Ramos (cell line): ENCODE data around the gene EMID1.
"Not testable (repeated sequence)": the region's sequence is repeated elsewhere in the genome, so short reads cannot be mapped to it uniquely, and the experiment has no call there.

Experiments
- in situ Hi-C: fragments of 300-500 bp; cut with MboI; formaldehyde crosslinking; loops from one replicate; pipeline ENCODE4 v1.14.3; 2022; ENCODE audit warnings: low sequenced_read_pairs; ENCODE audit not compliant: unreplicated experiment

The EMID1 gene

DNA sequence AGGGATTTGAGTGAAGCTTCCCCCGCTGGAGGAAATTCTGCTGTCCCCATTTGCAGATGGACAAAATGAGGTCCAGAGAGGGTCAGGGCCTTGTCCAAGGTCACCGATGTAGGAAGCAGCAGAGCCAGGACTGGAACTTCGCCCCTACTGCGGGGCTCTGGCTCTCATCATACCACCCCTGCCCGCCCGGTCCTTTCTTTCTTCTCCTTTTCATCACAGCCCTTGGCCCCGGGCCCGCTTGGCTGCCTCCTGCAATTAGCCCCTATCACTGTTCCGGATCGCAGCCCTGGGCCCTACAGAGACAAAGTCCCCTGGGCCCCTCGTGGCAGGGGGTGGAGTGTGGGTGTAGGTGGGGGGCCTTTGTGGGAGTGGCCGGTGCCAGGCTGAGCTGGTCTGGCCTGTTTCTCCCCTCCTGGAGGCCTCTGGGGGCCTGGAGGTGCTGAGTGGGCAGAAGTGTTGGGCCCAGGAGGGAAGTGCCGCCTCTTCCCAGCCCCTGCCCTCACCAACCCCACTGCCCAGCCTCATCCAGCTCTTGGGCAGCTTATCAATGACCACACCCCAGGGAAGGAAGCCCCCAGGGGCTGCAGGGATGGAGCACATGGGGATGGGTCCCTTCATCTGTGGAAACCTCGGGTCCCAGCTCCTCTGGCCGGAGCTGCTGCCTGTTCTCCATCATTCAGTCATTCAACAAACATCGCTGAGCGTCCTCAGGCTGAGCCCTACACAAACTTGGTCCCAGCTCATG is 3.4 kb downstream of the EMID1 start:
- in situ Hi-C loops = no loop called here

- in situ Hi-C loops = no loop called here
These were observed 3.9 kb downstream of the EMID1 start for GRCh38 chr22:29209624-29209929.

DNA sequence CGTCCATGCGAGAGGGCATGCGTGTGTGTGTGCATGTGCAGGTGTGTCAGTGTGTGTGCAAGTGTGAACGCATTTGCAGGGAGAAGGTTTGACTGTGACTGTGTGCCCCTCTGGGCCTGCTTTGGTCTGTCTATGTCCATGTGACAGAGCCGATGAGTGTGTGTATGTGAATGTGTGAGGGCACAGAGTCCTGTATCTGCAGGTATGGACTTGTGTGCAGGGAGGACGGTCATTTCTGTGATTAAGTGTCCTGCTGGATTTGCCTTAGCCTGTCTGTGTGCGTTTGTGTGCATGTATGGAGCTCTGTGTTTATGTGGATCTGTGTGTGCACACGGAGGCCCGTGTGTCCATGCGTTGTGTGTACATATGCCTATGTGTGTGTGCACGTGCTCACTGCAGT is 5.4 kb downstream of the EMID1 start:
- in situ Hi-C loops = no loop called here

DNA sequence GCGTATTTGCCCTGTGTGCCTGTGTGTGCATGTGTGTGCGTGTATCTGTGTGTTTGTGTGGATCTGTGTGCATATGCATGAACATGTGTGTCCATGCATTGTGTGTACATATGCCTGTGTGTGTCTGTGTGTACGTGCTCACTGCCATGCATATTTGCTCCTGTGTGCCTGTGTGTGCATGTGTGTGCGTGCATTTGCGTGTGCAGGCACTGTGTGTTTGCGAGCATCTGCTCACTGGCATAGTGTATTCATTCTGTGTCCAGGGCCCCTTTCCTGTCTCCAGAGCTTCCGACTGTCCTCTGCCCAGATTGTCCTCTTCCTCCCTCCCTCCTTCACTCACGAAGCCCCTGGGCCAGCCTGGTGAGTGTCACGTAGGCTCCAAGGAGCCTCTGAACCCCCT is 5.8 kb downstream of the EMID1 start:
- in situ Hi-C loops = no loop called here

- in situ Hi-C loops = no loop called here
These were observed 7.0 kb downstream of the EMID1 start for GRCh38 chr22:29212743-29213142.

DNA sequence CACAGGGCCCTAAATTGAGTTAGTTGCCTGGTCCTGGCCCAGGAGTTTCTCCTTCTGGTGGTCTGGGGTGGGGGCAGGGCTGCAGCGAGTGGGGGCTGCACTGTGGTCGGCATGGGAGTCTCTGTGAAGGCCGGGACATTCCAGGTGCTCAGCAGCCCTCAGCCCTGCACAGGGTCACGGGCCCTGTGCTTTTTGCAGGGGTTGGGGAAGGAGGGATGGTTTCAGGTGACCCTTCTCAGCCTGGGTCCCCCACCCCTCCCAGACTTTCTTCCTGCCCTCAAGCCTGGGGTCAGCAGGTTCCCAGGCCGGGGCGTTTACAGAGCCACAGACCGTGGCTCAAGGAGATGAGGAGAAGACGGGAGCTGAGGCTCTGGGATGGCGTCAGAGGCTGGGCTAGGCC is 7.8 kb downstream of the EMID1 start:
- in situ Hi-C loops = no loop called here

GRCh38 chr22:29214232-29214631 is 8.5 kb downstream of the EMID1 start:
- in situ Hi-C loops = no loop called here

GRCh38 chr22:29215012-29215860 is 9.5 kb downstream of the EMID1 start:
- in situ Hi-C loops = no loop called here

DNA sequence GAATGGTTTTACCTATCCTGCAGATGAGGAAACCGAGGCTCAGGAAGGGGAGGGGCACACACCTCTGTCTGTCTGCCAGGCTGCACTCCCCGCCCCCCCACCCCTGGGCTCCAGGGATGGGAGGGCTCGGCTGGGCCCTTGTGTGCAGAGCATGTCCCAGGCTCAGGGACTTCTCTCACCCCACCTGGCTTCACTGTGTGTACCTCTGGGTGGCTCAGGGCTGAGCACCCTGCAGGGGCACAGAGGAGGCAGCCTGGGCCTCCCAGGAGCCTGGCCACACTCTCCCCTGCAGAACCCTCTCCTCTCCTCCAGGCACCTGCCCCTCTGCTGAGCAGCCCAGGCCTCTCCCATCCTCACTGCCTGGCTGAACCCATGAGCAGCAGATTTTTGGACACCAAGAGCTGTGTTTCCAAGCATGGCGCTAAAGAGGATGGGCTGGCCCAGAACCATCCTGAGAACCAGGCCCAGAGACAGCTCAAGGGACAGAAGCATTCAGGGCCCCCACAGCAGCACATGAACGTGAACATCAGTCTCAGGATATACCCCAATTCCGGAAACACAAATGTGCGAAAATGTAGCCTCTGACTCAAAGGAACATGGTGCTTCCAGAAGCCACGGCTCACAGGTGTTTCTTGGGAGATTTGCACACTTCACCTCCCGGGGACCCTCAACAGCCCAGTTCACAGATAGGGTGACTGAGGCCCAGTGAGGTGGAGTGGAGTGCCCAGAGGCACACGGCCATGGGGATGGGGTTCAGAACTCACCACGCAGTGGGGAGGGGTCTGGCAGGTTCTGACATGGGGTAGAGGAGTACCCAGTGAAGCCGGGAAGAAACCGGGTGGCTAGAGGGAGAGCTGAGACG is 10.5 kb downstream of the EMID1 start:
- in situ Hi-C loops = no loop called here

- in situ Hi-C loops = no loop called here
These were observed 11.4 kb downstream of the EMID1 start for GRCh38 chr22:29216873-29217666.

- in situ Hi-C loops = no loop called here
These were observed 12.4 kb downstream of the EMID1 start for GRCh38 chr22:29217827-29218757.

- in situ Hi-C loops = no loop called here
These were observed 13.2 kb downstream of the EMID1 start for GRCh38 chr22:29218758-29219408.

DNA sequence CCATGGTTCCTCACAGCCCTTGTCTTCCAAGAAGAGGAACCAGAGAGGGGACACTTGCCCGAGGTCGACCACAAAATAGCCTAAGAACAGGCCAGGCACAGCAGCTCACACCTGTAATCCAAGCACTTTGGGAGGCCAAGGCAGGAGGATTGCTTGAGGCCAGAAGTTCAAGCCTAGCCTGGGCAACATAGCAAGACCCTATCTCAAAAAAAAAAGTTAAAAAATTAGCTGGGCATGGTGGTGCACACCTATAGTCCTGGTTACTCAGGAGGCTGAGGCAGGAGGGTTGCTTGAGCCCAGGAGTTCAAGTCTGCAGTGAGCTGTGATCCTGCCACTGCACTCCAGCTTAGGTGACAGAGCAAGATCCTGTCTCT is 13.7 kb downstream of the EMID1 start:
- in situ Hi-C loops = not testable (repeated sequence)

DNA sequence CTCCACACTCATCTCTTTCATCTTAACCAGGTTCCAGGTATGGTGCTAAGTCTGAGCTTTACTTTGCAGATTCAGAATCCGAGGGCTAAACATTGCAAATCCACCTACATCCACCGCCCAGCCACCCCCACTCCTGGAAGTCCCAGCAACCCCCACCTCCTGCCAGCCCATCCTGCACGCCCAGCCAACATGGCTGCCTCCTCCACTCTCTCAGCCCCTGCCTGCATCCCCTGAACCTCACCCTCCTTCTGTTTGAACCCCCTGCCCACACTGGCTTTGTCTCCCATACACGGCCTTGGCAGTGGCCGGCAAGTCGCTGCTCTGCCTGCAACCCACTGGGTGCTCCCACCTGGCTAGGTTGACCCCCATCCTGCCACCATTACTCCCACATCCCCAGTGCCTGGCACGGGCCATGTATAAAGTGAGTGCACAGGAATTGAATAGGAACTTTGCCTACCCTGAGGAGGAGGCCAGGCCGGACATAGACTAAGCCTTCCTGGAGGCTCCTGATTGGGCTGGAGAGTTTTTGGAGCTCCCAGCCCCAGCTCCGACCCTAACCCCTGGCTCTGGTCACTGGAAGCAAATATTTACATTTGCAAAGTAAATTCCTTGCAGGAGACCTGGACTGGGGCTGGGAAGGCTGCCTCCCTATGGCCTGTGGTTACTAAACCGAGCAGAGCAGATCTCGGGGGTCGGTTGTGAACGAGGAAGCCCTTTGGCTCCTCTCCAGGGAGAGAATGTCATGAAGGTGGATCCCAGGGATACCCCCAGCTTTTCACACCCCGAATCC is 14.4 kb downstream of the EMID1 start:
- in situ Hi-C loops = no loop called here

- in situ Hi-C loops = no loop called here
These were observed 18.6 kb downstream of the EMID1 start for GRCh38 chr22:29224121-29224858.

DNA sequence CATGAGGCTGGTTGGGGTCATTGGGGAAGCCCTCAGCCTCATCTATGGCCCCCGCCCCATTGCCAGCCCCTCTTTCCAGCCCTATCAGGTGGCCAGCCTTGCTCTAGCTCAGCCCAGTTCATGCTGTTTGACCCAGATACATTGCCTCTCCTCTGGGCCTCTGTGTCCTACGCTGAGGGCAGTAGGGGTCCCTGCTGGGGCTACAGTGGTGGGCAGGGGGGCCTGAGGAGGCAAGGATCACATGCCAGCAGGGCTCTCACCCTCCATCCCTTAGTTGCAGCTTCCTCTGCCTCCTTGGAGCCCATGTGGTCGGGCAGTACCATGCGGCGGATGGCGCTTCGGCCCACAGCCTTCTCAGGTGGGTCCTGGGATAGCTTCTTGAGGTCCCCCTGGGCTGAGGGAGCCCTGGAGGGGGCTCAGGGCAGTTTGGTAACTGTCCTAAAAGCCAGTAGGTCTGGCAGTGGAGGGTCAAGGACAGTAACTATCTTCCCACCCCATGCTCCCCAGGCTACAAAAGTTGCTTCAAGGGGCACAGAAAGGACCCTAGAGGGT is 19.2 kb downstream of the EMID1 start:
- in situ Hi-C loops = no loop called here
